ENCODE measurements around the gene PTPRCAP. TPM values are rescaled to one million over a fixed set of nuclear protein-coding genes. Genes with fewer than 3 reads are reported as not detected.
"Not testable (repeated sequence)": the region's sequence is repeated elsewhere in the genome, so short reads cannot be mapped to it uniquely, and the experiment has no call there.

Gene PTPRCAP
- total and polyA plus RNA-seq, 4 experiments from 2014 or later: 208 to 613 (median 420) TPM

DNA sequence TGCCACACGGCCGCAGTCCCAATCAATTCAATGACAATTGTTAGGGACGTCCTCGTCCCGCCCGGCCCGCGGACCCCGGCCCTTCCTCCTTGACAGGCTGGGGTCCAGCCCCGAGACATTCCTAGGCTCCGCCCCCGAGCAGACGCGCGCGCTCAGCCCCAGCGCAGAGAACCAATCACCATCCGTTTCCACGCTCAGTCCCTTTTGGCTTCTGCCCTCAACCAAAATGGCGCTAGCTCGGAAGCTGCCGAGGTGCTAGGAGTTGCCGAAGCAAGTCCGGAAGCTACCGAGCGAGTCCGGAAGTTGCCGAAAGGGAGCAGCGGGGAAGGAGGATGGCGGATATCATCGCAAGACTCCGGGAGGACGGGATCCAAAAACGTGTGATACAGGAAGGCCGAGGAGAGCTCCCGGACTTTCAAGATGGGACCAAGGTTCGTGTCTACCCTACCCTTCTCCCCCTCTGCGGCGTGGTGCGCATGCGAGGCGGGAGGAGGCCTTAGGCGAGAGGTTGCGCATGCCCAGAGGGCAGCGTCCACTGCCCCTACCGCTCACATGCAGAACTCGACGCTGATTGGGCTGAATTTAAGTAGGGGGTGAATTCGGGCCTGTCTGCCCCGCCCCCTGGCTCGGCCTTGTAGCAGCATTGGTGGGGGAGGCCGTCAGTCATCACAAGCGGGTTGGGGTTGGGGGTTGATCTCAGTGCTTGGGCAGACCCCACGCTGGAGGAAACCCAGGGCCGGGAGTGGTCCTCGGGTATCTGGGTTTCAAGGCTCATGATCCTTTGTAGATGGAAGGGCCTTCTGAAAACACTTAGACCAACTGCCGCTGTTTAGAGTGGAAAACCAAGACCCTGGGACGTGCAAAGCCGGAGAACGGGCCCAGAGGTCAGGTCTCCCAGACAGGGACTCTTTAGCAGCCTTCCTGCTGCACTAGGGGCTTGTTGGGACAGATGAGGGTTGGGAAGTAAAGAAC, 45.6 kb upstream of the PTPRCAP start, which contains the start of gene AIP:
TSS of gene AIP (plus strand) at position 200 of the 972 bp plus-strand sequence. CDS start at position 333, 133 bp downstream.
- Histone ChIP-seq H3K27me3 (ENCODE audit: insufficient read depth, low read length) (no peaks in the 10 kb centered on the region), H3K9me3 (ENCODE audit: control insufficient read depth in 1 of 2, low read length in 2 of 2) (no peaks in the 10 kb centered on the region), H3K27ac (ENCODE audit: low read depth, low read length) (peak within 1 kb of the TSS; percentile 91), H3K4me3 (ENCODE audit: low read length in 2 of 2) (peak within 1 kb of the TSS; percentile 64 to 78), H3K4me1 (ENCODE audit: insufficient read depth, low read length) (peaks cover 57% of the 10 kb centered on the region), H3K36me3 (ENCODE audit: insufficient read depth, low read length) (peaks cover 6% of the 10 kb centered on the region)
- H3K36me3 Mint-ChIP-seq: peaks cover 8 to 25% of the 10 kb centered on the region in 2 donors
- H3K27me3 Mint-ChIP-seq: no peaks in the 10 kb centered on the region
- peak within 1 kb of the TSS; percentile 94 to 100 (median 99) for H3K27ac Mint-ChIP-seq
- H3K4me1 Mint-ChIP-seq: peaks cover 41 to 59% (median 50%) of the 10 kb centered on the region in 4 donors
- H3K4me3 Mint-ChIP-seq: peak within 1 kb of the TSS; percentile 95 to 100 (median 98)
- ChIA-PET CTCF (ENCODE audit: partially characterized antibody) (interaction anchor here (0.6 to 1.7 kb wide), 13 partner anchors 9 to 91 kb away, joined by 3 to 9 read pairs (median 4); partner anchors contain the start of genes PPP1CA, PTPRCAP, RAD9A and TMEM134), POLR2A (ENCODE audit: partially characterized antibody) (interaction anchor here (0.8 to 16.2 kb wide), 23 partner anchors 9 to 364 kb away, joined by 3 to 279 read pairs (median 10); partner anchors contain the start of genes CDK2AP2, CORO1B, KDM2A and PITPNM1)
- H3K9me3 Mint-ChIP-seq: no peaks in the 10 kb centered on the region
- intact Hi-C loops (cut with micrococcal nuclease): loop anchor here (1.0 to 2.0 kb wide), 4 partner anchors 14 to 130 kb away; partner anchors contain the start of genes POLD4 and TMEM134
- DNase-seq: peak; percentile 97 to 98 (median 98)

DNA sequence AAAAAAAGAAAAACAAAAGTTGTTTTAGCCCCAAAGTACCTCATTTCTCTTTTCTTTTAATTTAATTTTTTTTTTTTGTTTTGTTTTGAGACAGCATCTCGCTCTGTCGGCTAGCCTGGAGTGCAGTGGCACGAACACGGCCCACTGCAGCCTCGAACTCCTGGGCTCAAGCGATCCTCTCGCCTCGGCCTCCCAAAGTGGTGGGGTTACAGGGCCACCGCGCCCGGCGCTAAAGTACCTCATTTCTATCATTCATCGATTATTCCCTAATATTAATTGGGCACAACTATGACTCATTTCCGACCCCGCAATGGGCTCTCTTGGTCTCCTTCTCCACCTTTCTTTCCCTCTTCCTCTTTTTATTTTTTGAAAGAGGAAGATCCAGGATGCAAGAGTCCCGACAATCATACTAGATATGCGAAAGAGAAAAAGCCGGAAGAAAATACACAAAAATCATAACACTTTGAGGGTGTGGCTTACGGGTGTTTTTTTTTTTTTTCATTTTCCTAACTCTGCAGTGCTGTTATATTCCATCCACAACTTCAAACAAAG, 44.9 kb upstream of the PTPRCAP start:
- Histone ChIP-seq H3K9me3 (ENCODE audit: control insufficient read depth in 1 of 2, low read length in 2 of 2) (no peaks in the 10 kb centered on the region), H3K36me3 (ENCODE audit: insufficient read depth, low read length) (no peaks in the 10 kb centered on the region), H3K4me3 (ENCODE audit: low read length in 2 of 2) (peak overlapping the region; percentile 64 to 78), H3K27ac (ENCODE audit: low read depth, low read length) (peak overlapping the region; percentile 91), H3K27me3 (ENCODE audit: insufficient read depth, low read length) (no peaks in the 10 kb centered on the region), H3K4me1 (ENCODE audit: insufficient read depth, low read length) (peaks cover 49% of the 10 kb centered on the region)
- ChIA-PET CTCF (ENCODE audit: partially characterized antibody) (interaction anchor here (0.6 to 1.7 kb wide), 12 partner anchors 8 to 91 kb away, joined by 3 to 9 read pairs (median 4); partner anchors contain the start of genes PPP1CA, PTPRCAP, RAD9A and TMEM134), POLR2A (ENCODE audit: partially characterized antibody) (interaction anchor here (0.8 to 16.2 kb wide), 25 partner anchors 9 to 364 kb away, joined by 3 to 279 read pairs (median 8); partner anchors contain the start of genes CDK2AP2, CORO1B, KDM2A and PITPNM1)
- Mint-ChIP-seq H3K9me3 (no peaks in the 10 kb centered on the region), H3K36me3 (peaks cover under 1 to 17% of the 10 kb centered on the region in 2 donors), H3K4me3 (peak overlapping the region; percentile 95 to 100 (median 98)), H3K27me3 (no peaks in the 10 kb centered on the region), H3K27ac (peak overlapping the region; percentile 94 to 100 (median 99)), H3K4me1 (peaks cover 33 to 51% (median 43%) of the 10 kb centered on the region in 4 donors)
- intact Hi-C loops (cut with micrococcal nuclease): loop anchor here (1.0 to 2.0 kb wide), 2 partner anchors 13 to 130 kb away; partner anchors contain the start of genes POLD4 and TMEM134
- DNase-seq: no peak

DNA sequence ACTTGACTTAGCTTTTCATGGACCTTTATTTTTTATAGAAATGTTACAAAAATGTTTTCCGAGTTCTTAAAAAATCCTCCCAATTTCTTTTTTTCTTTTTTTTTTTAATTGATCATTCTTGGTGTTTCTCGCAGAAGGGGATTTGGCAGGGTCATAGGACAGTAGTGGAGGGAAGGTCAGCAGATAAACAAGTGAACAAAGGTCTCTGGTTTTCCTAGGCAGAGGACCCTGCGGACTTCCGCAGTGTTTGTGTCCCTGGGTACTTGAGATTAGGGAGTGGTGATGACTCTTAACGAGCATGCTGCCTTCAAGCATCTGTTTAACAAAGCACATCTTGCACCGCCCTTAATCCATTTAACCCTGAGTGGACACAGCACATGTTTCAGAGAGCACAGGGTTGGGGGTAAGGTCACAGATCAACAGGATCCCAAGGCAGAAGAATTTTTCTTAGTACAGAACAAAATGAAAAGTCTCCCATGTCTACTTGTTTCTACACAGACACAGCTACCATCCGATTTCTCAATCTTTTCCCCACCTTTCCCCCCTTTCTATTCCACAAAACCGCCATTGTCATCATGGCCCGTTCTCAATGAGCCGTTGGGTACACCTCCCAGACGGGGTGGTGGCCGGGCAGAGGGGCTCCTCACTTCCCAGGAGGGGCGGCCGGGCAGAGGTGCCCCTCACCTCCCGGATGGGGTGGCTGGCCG, 40.0 kb upstream of the PTPRCAP start:
- H3K4me3 Mint-ChIP-seq; H3K4me1 Mint-ChIP-seq; DNase-seq; H3K27me3 ChIP-seq (ENCODE audit: insufficient read depth, low read length); H3K9me3 ChIP-seq (ENCODE audit: control insufficient read depth in 1 of 2, low read length in 2 of 2); H3K36me3 ChIP-seq (ENCODE audit: insufficient read depth, low read length); H3K4me3 ChIP-seq (ENCODE audit: low read length in 2 of 2); H3K27ac Mint-ChIP-seq; H3K36me3 Mint-ChIP-seq; intact Hi-C loops (cut with micrococcal nuclease); H3K27ac ChIP-seq (ENCODE audit: low read depth, low read length); H3K27me3 Mint-ChIP-seq; H3K4me1 ChIP-seq (ENCODE audit: insufficient read depth, low read length); H3K9me3 Mint-ChIP-seq: not testable (repeated sequence)
- ChIA-PET CTCF (ENCODE audit: partially characterized antibody) (interaction anchor here (1.3 to 1.6 kb wide), 2 partner anchors 87 to 94 kb away, joined by 3 to 4 read pairs; no protein-coding TSS in a partner anchor), POLR2A (ENCODE audit: partially characterized antibody) (interaction anchor here (0.6 to 3.1 kb wide), 5 partner anchors 8 to 61 kb away, joined by 3 to 15 read pairs (median 3); partner anchors contain the start of genes PTPRCAP and TMEM134)

DNA sequence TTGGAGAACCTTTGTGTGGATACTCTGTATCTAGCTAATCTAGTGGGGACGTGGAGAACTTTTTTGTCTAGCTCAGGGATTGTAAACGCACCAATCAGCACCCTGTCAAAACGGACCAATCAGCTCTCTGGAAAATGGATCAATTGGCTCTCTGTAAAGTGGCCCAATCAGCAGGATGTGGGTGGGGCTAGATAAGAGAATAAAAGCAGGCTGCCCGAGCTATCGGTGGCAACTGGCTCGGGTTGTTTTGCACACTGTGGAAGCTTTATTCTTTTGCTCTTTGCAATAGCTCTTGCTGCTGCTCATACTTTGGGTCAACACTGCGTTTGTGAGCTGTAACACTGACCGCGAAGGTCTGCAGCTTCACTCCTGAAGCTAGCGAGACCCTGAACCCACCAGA, 39.2 kb upstream of the PTPRCAP start:
- H3K9me3 Mint-ChIP-seq; H3K27ac Mint-ChIP-seq; H3K36me3 Mint-ChIP-seq; H3K27me3 Mint-ChIP-seq; H3K4me1 ChIP-seq (ENCODE audit: insufficient read depth, low read length); intact Hi-C loops (cut with micrococcal nuclease); H3K36me3 ChIP-seq (ENCODE audit: insufficient read depth, low read length); H3K4me1 Mint-ChIP-seq; H3K4me3 ChIP-seq (ENCODE audit: low read length in 2 of 2); H3K4me3 Mint-ChIP-seq; H3K27ac ChIP-seq (ENCODE audit: low read depth, low read length); H3K27me3 ChIP-seq (ENCODE audit: insufficient read depth, low read length); DNase-seq; H3K9me3 ChIP-seq (ENCODE audit: control insufficient read depth in 1 of 2, low read length in 2 of 2): not testable (repeated sequence)
- CTCF ChIA-PET (ENCODE audit: partially characterized antibody): interaction anchor here (0.8 to 1.7 kb wide), 5 partner anchors 12 to 131 kb away, joined by 3 to 4 read pairs (median 3); partner anchors contain the start of gene RPS6KB2
- POLR2A ChIA-PET (ENCODE audit: partially characterized antibody): interaction anchor here (0.6 to 3.1 kb wide), 4 partner anchors 8 to 39 kb away, joined by 3 to 15 read pairs (median 6); partner anchors contain the start of genes PTPRCAP and TMEM134

DNA sequence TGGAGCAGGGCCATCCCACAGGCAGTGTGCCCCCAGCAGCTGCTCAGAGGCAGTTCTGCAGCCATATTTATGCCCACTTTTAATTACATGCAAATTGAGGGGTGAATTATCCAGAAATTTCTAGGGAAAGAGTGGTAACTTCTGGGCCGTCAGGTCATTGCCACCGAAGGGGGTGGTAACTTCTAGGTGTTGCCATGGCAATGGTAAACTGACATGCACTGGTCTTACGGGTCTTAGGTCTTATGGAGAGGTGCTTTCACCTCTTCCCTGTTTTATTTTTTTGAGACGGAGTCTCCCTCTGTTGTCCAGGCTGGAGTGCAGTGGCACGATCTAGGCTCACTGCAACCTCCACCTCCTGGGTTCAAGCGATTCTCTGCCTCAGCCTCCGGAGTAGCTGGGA, 35.4 kb upstream of the PTPRCAP start:
- H3K27me3 Mint-ChIP-seq: no peaks in the 10 kb centered on the region
- intact Hi-C loops (cut with micrococcal nuclease): no loop called here
- Histone ChIP-seq H3K27ac (ENCODE audit: low read depth, low read length) (no peak overlapping the region), H3K27me3 (ENCODE audit: insufficient read depth, low read length) (no peaks in the 10 kb centered on the region), H3K36me3 (ENCODE audit: insufficient read depth, low read length) (no peaks in the 10 kb centered on the region), H3K9me3 (ENCODE audit: control insufficient read depth in 1 of 2, low read length in 2 of 2) (no peaks in the 10 kb centered on the region), H3K4me3 (ENCODE audit: low read length in 2 of 2) (no peak overlapping the region), H3K4me1 (ENCODE audit: insufficient read depth, low read length) (peaks cover 14% of the 10 kb centered on the region)
- peaks cover 7 to 15% (median 8%) of the 10 kb centered on the region in 4 donors for H3K4me1 Mint-ChIP-seq
- DNase-seq: no peak
- CTCF ChIA-PET (ENCODE audit: partially characterized antibody): interaction anchor here (0.8 kb wide), 1 partner anchor 70 kb away, joined by 3 read pairs; no protein-coding TSS in a partner anchor
- H3K27ac Mint-ChIP-seq: no peak overlapping the region
- no peak overlapping the region for H3K4me3 Mint-ChIP-seq
- POLR2A ChIA-PET (ENCODE audit: partially characterized antibody): interaction anchor here (1.0 to 1.8 kb wide), 3 partner anchors 11 to 91 kb away, joined by 3 to 7 read pairs (median 5); partner anchors contain the start of gene AIP
- no peaks in the 10 kb centered on the region for H3K36me3 Mint-ChIP-seq
- no peaks in the 10 kb centered on the region for H3K9me3 Mint-ChIP-seq

DNA sequence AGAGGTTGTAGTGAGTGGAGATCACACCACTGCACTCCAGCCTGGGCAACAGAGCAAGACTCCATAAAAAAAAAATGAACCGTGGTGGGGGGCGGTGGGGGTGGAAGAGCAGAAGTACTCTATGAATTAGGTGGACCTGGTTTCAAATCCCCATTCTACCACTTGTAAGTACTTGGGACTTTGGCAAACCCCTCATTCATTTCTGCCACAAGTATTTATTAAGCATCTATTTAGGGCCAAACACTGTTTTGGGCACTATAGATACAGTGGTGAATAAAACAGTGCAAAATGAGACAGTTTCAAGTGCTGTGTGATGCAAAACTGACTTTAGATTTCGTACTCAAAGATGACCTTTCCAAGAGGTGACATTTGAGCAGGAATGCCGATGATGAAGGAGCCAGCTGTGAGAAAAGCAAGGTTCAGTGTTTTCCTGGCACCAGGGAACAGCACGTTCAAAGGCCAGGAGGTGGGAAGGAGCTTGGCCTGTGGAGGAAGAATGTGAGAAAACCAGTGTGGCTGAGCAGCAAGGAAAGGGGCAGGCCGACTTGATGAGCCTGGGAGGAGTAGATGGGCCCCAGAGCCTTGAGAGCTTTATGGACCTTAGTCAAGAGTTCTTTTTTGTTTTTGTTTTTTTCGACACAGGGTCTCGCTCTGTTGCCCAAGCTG, 33.0 kb upstream of the PTPRCAP start:
- no peaks in the 10 kb centered on the region for H3K27me3 ChIP-seq (ENCODE audit: insufficient read depth, low read length)
- CTCF ChIA-PET (ENCODE audit: partially characterized antibody): interaction anchor here (0.7 to 2.7 kb wide), 6 partner anchors 12 to 69 kb away, joined by 3 to 19 read pairs (median 4); partner anchors contain the start of genes AIP, PITPNM1, PPP1CA and RPS6KB2
- no peaks in the 10 kb centered on the region for H3K36me3 ChIP-seq (ENCODE audit: insufficient read depth, low read length)
- intact Hi-C loops (cut with micrococcal nuclease): no loop called here
- H3K27ac Mint-ChIP-seq: peak overlapping the region in 5 of 7 donors; percentile 29 to 92 (median 50)
- POLR2A ChIA-PET (ENCODE audit: partially characterized antibody): interaction anchor here (1.1 to 30.4 kb wide), 6 partner anchors 15 to 79 kb away, joined by 4 to 900 read pairs (median 108); partner anchors contain the start of genes AIP, CDK2AP2, CORO1B and PPP1CA
- no peak for DNase-seq
- no peak overlapping the region for H3K27ac ChIP-seq (ENCODE audit: low read depth, low read length)
- H3K4me1 ChIP-seq (ENCODE audit: insufficient read depth, low read length): peaks cover 37% of the 10 kb centered on the region
- H3K9me3 Mint-ChIP-seq: no peaks in the 10 kb centered on the region
- H3K4me1 Mint-ChIP-seq: peaks cover 12 to 29% (median 19%) of the 10 kb centered on the region in 4 donors
- peak overlapping the region in 2 of 8 donors; percentile 41 to 60 for H3K4me3 Mint-ChIP-seq
- H3K4me3 ChIP-seq (ENCODE audit: low read length in 2 of 2): no peak overlapping the region
- H3K36me3 Mint-ChIP-seq: peaks cover 0 to 2% of the 10 kb centered on the region in 2 donors
- no peaks in the 10 kb centered on the region for H3K9me3 ChIP-seq (ENCODE audit: control insufficient read depth in 1 of 2, low read length in 2 of 2)
- H3K27me3 Mint-ChIP-seq: no peaks in the 10 kb centered on the region
